ENCODE data around the gene PFKFB2.

The PFKFB2 gene

GRCh38 chr1:207059881-207060280 lies 6.8 kb downstream of the PFKFB2 start:
- in situ Hi-C loops (cut with HindIII; ENCODE audit: low sequenced_read_pairs) = loop anchor here (25.0 kb wide), 1 partner anchor 352 kb away; no protein-coding TSS in a partner anchor

GRCh38 chr1:207060596-207060995 lies 7.5 kb downstream of the PFKFB2 start:
- in situ Hi-C loops (cut with HindIII; ENCODE audit: low sequenced_read_pairs) = loop anchor here (25.0 kb wide), 1 partner anchor 352 kb away; no protein-coding TSS in a partner anchor

GRCh38 chr1:207062058-207062457 lies 9.0 kb downstream of the PFKFB2 start:
- in situ Hi-C loops (cut with HindIII; ENCODE audit: low sequenced_read_pairs) = loop anchor here (25.0 kb wide), 1 partner anchor 350 kb away; no protein-coding TSS in a partner anchor

- in situ Hi-C loops (cut with HindIII; ENCODE audit: low sequenced_read_pairs) = loop anchor here (25.0 kb wide), 1 partner anchor 349 kb away; no protein-coding TSS in a partner anchor
Measured at GRCh38 chr1:207063014-207063413, 9.9 kb downstream of the PFKFB2 start.

- in situ Hi-C loops (cut with HindIII; ENCODE audit: low sequenced_read_pairs) = loop anchor here (25.0 kb wide), 1 partner anchor 348 kb away; no protein-coding TSS in a partner anchor
Measured at GRCh38 chr1:207064561-207064960, 11.5 kb downstream of the PFKFB2 start.

- in situ Hi-C loops (cut with HindIII; ENCODE audit: low sequenced_read_pairs) = loop anchor here (25.0 kb wide), 1 partner anchor 345 kb away; no protein-coding TSS in a partner anchor
Measured at GRCh38 chr1:207067185-207067584, 14.1 kb downstream of the PFKFB2 start.

GRCh38 chr1:207067665-207068064 lies 14.6 kb downstream of the PFKFB2 start:
- in situ Hi-C loops (cut with HindIII; ENCODE audit: low sequenced_read_pairs) = loop anchor here (25.0 kb wide), 1 partner anchor 345 kb away; no protein-coding TSS in a partner anchor

GRCh38 chr1:207069061-207069460 lies 16.0 kb downstream of the PFKFB2 start:
- in situ Hi-C loops (cut with HindIII; ENCODE audit: low sequenced_read_pairs) = loop anchor here (25.0 kb wide), 1 partner anchor 343 kb away; no protein-coding TSS in a partner anchor

- in situ Hi-C loops (cut with HindIII; ENCODE audit: low sequenced_read_pairs) = loop anchor here (25.0 kb wide), 1 partner anchor 342 kb away; no protein-coding TSS in a partner anchor
Measured at GRCh38 chr1:207069858-207070506, 16.9 kb downstream of the PFKFB2 start.

GRCh38 chr1:207070811-207071210 lies 17.7 kb downstream of the PFKFB2 start:
- in situ Hi-C loops (cut with HindIII; ENCODE audit: low sequenced_read_pairs) = loop anchor here (25.0 kb wide), 1 partner anchor 341 kb away; no protein-coding TSS in a partner anchor

- in situ Hi-C loops (cut with HindIII; ENCODE audit: low sequenced_read_pairs) = loop anchor here (25.0 kb wide), 1 partner anchor 341 kb away; no protein-coding TSS in a partner anchor
Measured at GRCh38 chr1:207071426-207071825, 18.4 kb downstream of the PFKFB2 start.

GRCh38 chr1:207072233-207072632 lies 19.2 kb downstream of the PFKFB2 start:
- in situ Hi-C loops (cut with HindIII; ENCODE audit: low sequenced_read_pairs) = loop anchor here (25.0 kb wide), 1 partner anchor 340 kb away; no protein-coding TSS in a partner anchor

GRCh38 chr1:207073906-207074820 lies 21.1 kb downstream of the PFKFB2 start:
- in situ Hi-C loops (cut with HindIII; ENCODE audit: low sequenced_read_pairs) = loop anchor here (25.0 kb wide), 1 partner anchor 338 kb away; no protein-coding TSS in a partner anchor

- in situ Hi-C loops (cut with HindIII; ENCODE audit: low sequenced_read_pairs) = no loop called here
Measured at GRCh38 chr1:207076181-207076955, 23.3 kb downstream of the PFKFB2 start.

GRCh38 chr1:207077012-207077411 lies 23.9 kb downstream of the PFKFB2 start:
- in situ Hi-C loops (cut with HindIII; ENCODE audit: low sequenced_read_pairs) = no loop called here

- in situ Hi-C loops (cut with HindIII; ENCODE audit: low sequenced_read_pairs) = no loop called here
Measured at GRCh38 chr1:207077470-207078377, 24.6 kb downstream of the PFKFB2 start.

- in situ Hi-C loops (cut with HindIII; ENCODE audit: low sequenced_read_pairs) = no loop called here
Measured at GRCh38 chr1:207078578-207079132, 25.6 kb downstream of the PFKFB2 start.

- in situ Hi-C loops (cut with HindIII; ENCODE audit: low sequenced_read_pairs) = no loop called here
Measured at GRCh38 chr1:207079706-207080241, 26.7 kb downstream of the PFKFB2 start.

GRCh38 chr1:207081088-207081487 lies 28.0 kb downstream of the PFKFB2 start:
- in situ Hi-C loops (cut with HindIII; ENCODE audit: low sequenced_read_pairs) = no loop called here
